GM18511 (cell line): ENCODE measurements around the gene RIPK1.

Experiments
- ATAC-seq: cut with Tn5 transposase; IDR thresholded peaks from one replicate; pipeline ENCODE4 v1.9.1; 2021; ENCODE audit warnings: mild to moderate bottlenecking, moderate library complexity; ENCODE audit not compliant: unreplicated experiment

The RIPK1 gene

DNA sequence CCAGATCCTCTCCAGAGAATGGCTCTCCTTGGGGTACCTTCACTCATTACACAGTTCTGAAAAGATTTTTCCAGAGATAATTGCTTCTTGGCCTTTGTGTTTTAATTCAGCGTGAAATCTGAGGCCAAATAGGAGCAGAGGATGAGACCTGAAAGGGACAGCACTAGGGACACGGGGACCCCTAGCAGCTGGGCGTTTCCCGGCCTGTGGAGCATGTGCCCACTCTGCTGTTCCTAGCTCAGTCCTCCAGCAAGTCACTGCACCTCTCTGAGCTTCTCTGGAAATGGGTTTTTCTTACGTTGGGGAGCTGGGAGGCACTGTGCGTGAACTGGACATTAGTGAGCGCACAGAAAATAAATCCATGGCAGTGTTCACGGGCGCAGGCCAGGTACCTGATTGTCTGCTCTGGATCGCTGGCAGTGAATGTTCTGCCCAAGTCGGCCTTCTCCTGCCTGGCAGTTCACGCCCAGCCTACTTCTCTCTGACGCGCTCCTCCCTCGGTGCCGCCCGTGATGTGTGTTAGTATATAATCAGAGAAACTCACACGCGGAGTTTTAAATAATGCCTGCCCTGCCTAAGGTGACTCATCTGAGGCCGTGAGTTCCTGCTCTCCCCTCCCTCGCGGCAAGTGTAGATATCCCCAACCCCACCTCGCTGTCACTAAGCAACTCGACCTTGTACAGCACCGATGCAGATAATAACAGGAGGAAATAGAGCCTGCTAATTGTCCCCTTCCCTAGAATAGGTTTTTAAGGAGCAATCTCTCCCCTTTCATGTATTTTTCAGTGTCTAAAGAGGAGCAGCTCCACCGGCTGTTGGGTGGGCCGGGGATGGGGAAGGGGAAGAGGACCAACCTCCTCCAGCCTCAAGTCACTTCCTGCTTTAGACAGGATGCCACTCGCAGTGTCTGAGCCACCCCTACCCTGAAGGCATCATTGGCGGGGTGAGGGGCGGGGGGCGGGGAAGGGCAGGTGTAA, 91.8 kb downstream of the RIPK1 start:
- no peak for ATAC-seq

DNA sequence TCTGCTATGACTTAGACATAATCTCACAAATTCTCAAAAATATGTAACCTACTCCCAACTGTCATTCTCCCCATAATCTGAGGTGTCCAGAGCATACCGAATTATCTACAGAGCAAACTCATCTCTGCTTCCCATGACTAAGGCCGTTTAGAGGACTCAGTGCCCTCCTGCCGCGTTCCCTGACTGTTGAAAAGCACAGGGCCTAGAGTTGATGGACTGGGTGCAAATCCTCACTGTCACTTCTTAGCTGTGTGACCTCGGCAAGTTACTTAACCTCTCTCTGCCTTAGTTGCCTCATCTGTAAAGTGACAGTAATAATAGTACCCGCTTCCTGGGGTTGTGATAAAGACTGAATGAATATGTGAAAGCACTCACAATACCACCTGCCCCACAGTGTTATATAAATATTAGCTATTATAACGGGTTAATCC, 93.8 kb downstream of the RIPK1 start:
- ATAC-seq, result no peak

DNA sequence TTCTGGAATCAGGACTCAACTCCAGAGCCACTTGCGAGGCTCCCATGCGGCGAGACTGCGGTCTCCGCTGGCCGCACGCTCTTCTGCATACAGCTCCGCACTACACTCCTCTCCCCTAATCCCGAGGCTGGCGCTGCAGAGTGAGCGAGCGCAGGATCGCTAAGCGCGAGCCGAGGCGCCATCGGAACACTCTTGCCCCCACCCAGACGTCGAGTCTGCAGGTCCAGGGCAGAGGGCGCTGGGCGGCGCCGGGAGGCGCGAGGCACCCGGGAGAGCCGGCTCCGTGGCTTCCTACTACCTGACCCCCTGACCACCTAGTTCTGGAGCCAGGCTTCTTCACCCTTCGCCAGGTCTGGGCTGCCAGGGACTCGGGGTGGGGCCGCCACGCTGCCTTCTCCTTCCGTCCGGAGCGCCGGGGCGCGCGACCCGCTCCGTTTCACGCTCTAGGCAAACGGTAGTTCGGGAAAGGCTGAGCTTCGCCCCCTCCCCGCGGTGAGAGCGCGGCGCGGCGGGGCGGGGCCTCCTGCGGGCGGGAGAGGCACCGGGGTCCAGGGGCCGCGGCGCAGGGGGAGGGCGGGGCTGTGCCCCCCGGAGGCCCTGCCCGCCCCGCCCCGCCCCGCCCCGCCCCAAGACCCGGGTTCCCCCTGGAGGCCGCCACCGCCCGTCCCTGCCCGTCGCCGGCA, 94.4 kb downstream of the RIPK1 start:
- peak; percentile 72 for ATAC-seq

DNA sequence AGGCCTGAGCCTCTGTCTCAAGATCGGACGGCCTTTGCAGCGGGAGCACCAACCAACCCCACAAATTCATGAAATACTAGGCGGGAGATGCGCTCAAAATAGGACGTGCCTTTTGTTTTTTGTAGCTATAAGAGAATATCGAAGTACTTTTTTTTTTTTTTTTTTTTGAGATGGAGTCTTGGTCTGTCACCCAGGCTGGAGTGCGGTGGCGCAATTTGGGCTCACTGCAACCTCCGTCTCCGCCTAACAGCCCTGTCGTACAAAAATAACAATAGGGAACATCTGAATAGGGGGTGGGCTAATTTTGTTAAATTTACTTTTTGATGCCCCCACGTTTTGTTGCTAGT, 94.9 kb downstream of the RIPK1 start:
- no peak for ATAC-seq

DNA sequence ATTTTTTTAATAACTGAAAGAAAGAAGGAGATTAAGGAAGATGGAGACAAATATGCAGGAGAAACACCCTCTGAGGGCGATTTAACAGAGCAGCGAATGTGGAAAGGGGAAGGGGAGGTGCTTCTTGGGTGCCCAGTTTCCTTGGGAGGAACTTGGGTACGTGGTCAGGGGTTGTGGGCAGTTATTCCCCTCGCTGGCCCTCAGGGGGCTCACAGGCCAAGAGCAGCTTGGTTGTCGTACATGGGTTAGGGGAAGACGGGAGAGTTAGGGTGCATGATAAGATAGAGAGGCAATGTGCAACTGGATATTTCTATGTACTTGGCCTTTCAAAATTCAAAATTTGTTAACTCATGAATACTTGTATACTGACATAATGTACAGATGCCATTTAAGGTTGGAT, 96.1 kb downstream of the RIPK1 start:
- no peak for ATAC-seq
